Endodermal cell (in vitro differentiated cells): ENCODE results near the gene GALK2. TPM values are rescaled to one million over a fixed set of nuclear protein-coding genes. Genes with fewer than 3 reads are reported as not detected.
A peak's percentile ranks its signal among the peaks of the same experiment; 100 is the strongest.
"Not testable (repeated sequence)": the region's sequence is repeated elsewhere in the genome, so short reads cannot be mapped to it uniquely, and the experiment has no call there.

Experiments used
- DNase-seq: peaks from one replicate; pipeline ENCODE4 v3.0.0-alpha.2; 2017
- H3K27ac ChIP-seq: 2 replicates; pipeline ENCODE4 v1.5.1; 2013; ENCODE audit warnings: mild to moderate bottlenecking, low read depth, low read length, moderate library complexity
- H3K27me3 ChIP-seq: 2 replicates; pipeline ENCODE4 v1.6.1; 2013; ENCODE audit warnings: mild to moderate bottlenecking, low read length, moderate library complexity; ENCODE audit not compliant: insufficient read depth, control insufficient read depth, poor library complexity, severe bottlenecking
- H3K36me3 ChIP-seq: 2 replicates; pipeline ENCODE4 v1.7.0; 2013; ENCODE audit warnings: mild to moderate bottlenecking, low read length, moderate library complexity; ENCODE audit not compliant: control insufficient read depth, insufficient read depth
- H3K4me1 ChIP-seq: one replicate; pipeline ENCODE4 v1.7.0; 2013; ENCODE audit warnings: low read length; ENCODE audit not compliant: control insufficient read depth, insufficient read depth
- H3K4me3 ChIP-seq: 2 replicates; pipeline ENCODE4 v1.5.1; 2013; ENCODE audit warnings: mild to moderate bottlenecking, low read length, moderate library complexity
- H3K9ac ChIP-seq: 2 replicates; pipeline ENCODE4 v1.6.1; 2013; ENCODE audit warnings: mild to moderate bottlenecking, low read length, moderate library complexity; ENCODE audit not compliant: poor library complexity, severe bottlenecking; ENCODE audit errors: extremely low read depth
- H3K9me3 ChIP-seq: 2 replicates; pipeline ENCODE4 v1.6.1; 2013; ENCODE audit warnings: mild to moderate bottlenecking, low read length, moderate library complexity; ENCODE audit not compliant: control insufficient read depth
- H3K27ac Mint-ChIP-seq: 2 replicates; pipeline ENCODE4 v1.8.0; 2020; ENCODE audit warnings: mixed read lengths
- H3K27me3 Mint-ChIP-seq: 2 replicates; pipeline ENCODE4 v1.8.0; 2021; ENCODE audit warnings: mild to moderate bottlenecking, mixed read lengths; ENCODE audit not compliant: insufficient read depth
- H3K36me3 Mint-ChIP-seq: 2 replicates; pipeline ENCODE4 v1.8.0; 2020; ENCODE audit warnings: low read depth, mixed read lengths
- H3K4me1 Mint-ChIP-seq: 2 replicates; pipeline ENCODE4 v1.8.0; 2020; ENCODE audit warnings: mixed read lengths
- H3K4me3 Mint-ChIP-seq: 2 replicates; pipeline ENCODE4 v1.8.0; 2020; ENCODE audit warnings: mild to moderate bottlenecking, moderate library complexity, mixed read lengths
- H3K9me3 Mint-ChIP-seq: 2 replicates; pipeline ENCODE4 v1.8.0; 2020; ENCODE audit warnings: mild to moderate bottlenecking, mixed read lengths
- WGBS, 2 experiments: methylation state at CpG; one replicate each; pipeline versions ENCODE4 v1.1.5 to v1.1.7; 2013; ENCODE audit warnings: missing lambda C conversion rate in 2 of 2, mixed read lengths in 1 of 2; ENCODE audit not compliant: insufficient coverage in 1 of 2, insufficient read length in 1 of 2; 5-methylcytosine and 5-hydroxymethylcytosine counted together
- total RNA-seq, 2 donors: library from RNA; stranded (reverse); fragmentation: NEBNext Ultra II Directional in 1 of 2; extraction: Animal tissue kit (Norgen Biotek cat#: 25700) in 1 of 2; gene quantifications; 2 replicates in 1 of 2; 3 replicates in 1 of 2; pipeline ENCODE4 v1.2.1, GENCODE V29; 2021
- TF ChIP-seq, protein P1 (sequence below): fragments of 200-600 bp; sonication (generic); conservative IDR thresholded peaks from 2 replicates; pipeline ENCODE4 v1.5.0; 2021; ENCODE audit warnings: antibody characterized with exemption, mild to moderate bottlenecking

The GALK2 gene
- total RNA-seq, 2 donors from 2014 or later: 13.4 to 19.1 TPM

DNA sequence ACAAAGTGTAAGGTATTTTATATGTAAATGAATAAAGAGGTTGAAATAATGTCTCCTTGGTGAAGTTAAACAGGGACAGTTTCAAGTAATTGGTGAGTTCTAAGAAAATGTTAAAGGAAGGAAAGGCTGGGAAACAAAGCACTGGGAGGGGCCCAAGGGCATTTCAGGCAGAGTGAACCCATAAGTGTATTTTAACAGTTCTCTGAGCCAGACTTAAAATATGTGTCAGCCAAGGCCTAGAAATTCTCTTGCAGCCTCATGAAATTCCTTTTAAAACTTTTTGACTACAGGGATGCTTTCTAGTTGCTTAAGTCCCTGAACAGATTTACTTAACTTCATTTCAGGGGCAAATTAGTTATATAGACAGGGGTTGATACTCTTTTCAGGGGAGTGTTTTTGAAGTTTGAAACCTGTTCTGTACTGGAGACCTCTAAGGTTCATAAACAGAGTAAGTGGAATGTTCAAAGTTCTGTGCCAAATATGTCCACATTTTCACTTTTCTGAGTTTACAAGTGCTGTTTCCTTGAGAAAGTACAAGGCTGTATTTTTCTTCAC lies 77.6 kb downstream of the GALK2 start:
- DNase-seq: no peak

DNA sequence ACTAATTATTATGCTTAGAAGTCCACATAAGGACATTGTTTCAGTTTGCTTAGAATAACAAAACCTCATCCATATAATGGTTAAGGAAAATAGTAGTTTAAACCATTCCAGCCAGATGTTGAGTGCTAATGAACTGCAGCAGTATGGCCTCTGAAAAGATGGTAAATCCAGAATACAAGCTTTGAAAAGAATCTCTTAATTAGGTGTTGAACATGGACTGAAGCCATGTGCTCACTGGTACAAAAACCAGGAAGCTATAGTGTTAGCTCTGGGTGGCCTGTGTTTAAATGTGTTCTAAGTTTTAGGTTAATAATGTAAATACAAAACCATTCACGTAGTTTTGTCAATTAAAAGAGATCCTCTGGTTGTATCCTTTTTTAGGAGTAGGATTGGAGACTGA lies 78.2 kb downstream of the GALK2 start:
- H3K27ac ChIP-seq: no peak overlapping the region

More for the DNA sequence above, 77.6 kb downstream of the GALK2 start:
- TF ChIP-seq, protein P1, sequence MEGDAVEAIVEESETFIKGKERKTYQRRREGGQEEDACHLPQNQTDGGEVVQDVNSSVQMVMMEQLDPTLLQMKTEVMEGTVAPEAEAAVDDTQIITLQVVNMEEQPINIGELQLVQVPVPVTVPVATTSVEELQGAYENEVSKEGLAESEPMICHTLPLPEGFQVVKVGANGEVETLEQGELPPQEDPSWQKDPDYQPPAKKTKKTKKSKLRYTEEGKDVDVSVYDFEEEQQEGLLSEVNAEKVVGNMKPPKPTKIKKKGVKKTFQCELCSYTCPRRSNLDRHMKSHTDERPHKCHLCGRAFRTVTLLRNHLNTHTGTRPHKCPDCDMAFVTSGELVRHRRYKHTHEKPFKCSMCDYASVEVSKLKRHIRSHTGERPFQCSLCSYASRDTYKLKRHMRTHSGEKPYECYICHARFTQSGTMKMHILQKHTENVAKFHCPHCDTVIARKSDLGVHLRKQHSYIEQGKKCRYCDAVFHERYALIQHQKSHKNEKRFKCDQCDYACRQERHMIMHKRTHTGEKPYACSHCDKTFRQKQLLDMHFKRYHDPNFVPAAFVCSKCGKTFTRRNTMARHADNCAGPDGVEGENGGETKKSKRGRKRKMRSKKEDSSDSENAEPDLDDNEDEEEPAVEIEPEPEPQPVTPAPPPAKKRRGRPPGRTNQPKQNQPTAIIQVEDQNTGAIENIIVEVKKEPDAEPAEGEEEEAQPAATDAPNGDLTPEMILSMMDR: no peak
- peaks cover 14% of the 10 kb centered on the region for H3K36me3 Mint-ChIP-seq
- H3K4me1 Mint-ChIP-seq: peaks cover 4% of the 10 kb centered on the region
- no peak overlapping the region for H3K9ac ChIP-seq
- no peaks in the 10 kb centered on the region for H3K27me3 ChIP-seq
- H3K36me3 ChIP-seq: peaks cover 14% of the 10 kb centered on the region
- H3K4me1 ChIP-seq: no peaks in the 10 kb centered on the region
- no peak overlapping the region for H3K27ac Mint-ChIP-seq
- no peak overlapping the region for H3K4me3 Mint-ChIP-seq
- no peak overlapping the region for H3K4me3 ChIP-seq
- peaks cover 6% of the 10 kb centered on the region for H3K9me3 Mint-ChIP-seq
- no peak overlapping the region for H3K27ac ChIP-seq
- peaks cover 14% of the 10 kb centered on the region for H3K9me3 ChIP-seq
- H3K27me3 Mint-ChIP-seq: no peaks in the 10 kb centered on the region

DNA sequence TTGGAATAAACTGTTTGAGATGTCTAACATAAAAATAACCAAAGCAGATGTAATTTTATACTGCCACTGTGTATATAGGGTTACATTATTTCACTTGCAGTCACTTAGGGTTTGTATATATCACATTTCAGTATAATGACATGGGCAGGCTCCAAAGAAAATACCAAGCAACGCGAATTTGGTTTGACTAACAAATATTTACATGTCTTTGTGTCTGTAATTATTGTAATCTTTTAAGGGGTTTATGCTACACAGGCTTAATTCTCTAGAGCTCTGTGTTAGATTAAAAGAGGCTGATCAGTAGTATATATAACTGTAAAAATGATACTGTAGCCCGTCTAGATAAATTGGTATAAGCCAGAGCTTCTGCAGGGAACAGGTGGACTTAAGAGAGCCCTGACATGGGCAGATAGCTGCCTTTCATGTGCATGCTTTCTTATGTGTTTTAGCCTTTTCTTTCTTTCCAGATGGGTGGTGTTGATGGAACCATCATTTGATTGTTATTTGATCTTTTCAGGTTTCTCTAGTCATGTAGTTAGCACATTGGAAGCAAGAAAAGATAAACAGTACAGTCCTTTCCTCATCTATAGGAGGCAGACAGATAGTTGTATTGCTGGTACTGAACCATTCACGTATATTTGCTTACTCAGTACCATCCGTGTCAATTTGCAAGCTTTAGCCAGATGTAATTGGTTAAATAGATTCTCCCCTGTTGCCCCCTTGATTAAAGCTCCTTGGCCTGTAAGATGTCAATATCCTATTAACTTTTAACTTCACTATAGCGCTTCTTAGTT lies 86.1 kb downstream of the GALK2 start:
- H3K27ac ChIP-seq: no peak overlapping the region
- no peaks in the 10 kb centered on the region for H3K36me3 ChIP-seq
- WGBS, 2 experiments: 91 to 96% methylated on average over 5 of the region's 6 CpGs
- TF ChIP-seq, protein P1: no peak
- peaks cover 14% of the 10 kb centered on the region for H3K9me3 Mint-ChIP-seq
- H3K4me3 Mint-ChIP-seq: no peak overlapping the region
- no peak overlapping the region for H3K27ac Mint-ChIP-seq
- H3K27me3 Mint-ChIP-seq: no peaks in the 10 kb centered on the region
- no peak overlapping the region for H3K4me3 ChIP-seq
- H3K27me3 ChIP-seq: no peaks in the 10 kb centered on the region
- H3K4me1 Mint-ChIP-seq: peaks cover 3% of the 10 kb centered on the region
- H3K9ac ChIP-seq: no peak overlapping the region
- DNase-seq: no peak
- peaks cover 2% of the 10 kb centered on the region for H3K36me3 Mint-ChIP-seq
- H3K4me1 ChIP-seq: no peaks in the 10 kb centered on the region
- no peaks in the 10 kb centered on the region for H3K9me3 ChIP-seq

More for the DNA sequence above, 78.2 kb downstream of the GALK2 start:
- no peak for DNase-seq
- H3K36me3 Mint-ChIP-seq: peaks cover 10% of the 10 kb centered on the region
- H3K4me3 ChIP-seq: no peak overlapping the region
- WGBS, 2 experiments: 92 to 100% methylated on average over 1 of the region's 1 CpG
- no peaks in the 10 kb centered on the region for H3K4me1 ChIP-seq
- H3K4me1 Mint-ChIP-seq: peaks cover 4% of the 10 kb centered on the region
- peaks cover 11% of the 10 kb centered on the region for H3K36me3 ChIP-seq
- peaks cover 14% of the 10 kb centered on the region for H3K9me3 ChIP-seq
- no peak overlapping the region for H3K4me3 Mint-ChIP-seq
- no peaks in the 10 kb centered on the region for H3K27me3 ChIP-seq
- TF ChIP-seq, protein P1: no peak
- H3K9me3 Mint-ChIP-seq: peaks cover 6% of the 10 kb centered on the region
- peak overlapping the region; percentile 9 for H3K27ac Mint-ChIP-seq
- H3K9ac ChIP-seq: no peak overlapping the region
- no peaks in the 10 kb centered on the region for H3K27me3 Mint-ChIP-seq

DNA sequence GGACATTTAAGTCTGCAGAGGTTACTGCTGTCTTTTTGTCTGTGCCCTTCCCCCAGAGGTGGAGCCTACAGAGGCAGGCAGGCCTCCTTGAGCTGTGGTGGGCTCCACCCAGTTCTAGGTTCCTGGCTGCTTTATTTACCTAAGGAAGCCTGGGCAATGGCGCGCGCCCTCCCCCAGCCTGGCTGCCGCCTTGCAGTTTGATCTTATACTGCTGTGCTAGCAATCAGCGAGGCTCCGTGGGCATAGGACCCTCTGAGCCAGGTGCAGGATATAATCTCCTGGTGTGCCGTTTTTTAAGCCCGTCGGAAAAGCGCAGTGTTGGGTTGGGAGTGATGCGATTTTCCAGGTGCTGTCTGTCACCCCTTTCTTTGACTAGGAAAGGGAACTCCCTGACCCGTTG lies 95.1 kb downstream of the GALK2 start:
- not testable (repeated sequence) for H3K27me3 ChIP-seq, DNase-seq, H3K27me3 Mint-ChIP-seq, H3K4me3 ChIP-seq, H3K9ac ChIP-seq, H3K27ac ChIP-seq, H3K36me3 ChIP-seq, H3K27ac Mint-ChIP-seq, H3K4me3 Mint-ChIP-seq, H3K4me1 ChIP-seq, H3K4me1 Mint-ChIP-seq
- H3K9me3 ChIP-seq: peaks cover 15% of the 10 kb centered on the region
- WGBS, 2 experiments: 93% methylated on average over 6 to 12 of the region's 12 CpGs
- peaks cover 25% of the 10 kb centered on the region for H3K9me3 Mint-ChIP-seq
- peaks cover 16% of the 10 kb centered on the region for H3K36me3 Mint-ChIP-seq
